Measurements from ENCODE around the gene KLF15. TPM values are rescaled to one million over a fixed set of nuclear protein-coding genes. Genes with fewer than 3 reads are reported as not detected.
A peak's percentile ranks its signal among the peaks of the same experiment; 100 is the strongest.

The KLF15 gene
- total RNA-seq, 4 donors from 2014 or later = 9.6 to 31.3 (median 19.2) TPM

DNA sequence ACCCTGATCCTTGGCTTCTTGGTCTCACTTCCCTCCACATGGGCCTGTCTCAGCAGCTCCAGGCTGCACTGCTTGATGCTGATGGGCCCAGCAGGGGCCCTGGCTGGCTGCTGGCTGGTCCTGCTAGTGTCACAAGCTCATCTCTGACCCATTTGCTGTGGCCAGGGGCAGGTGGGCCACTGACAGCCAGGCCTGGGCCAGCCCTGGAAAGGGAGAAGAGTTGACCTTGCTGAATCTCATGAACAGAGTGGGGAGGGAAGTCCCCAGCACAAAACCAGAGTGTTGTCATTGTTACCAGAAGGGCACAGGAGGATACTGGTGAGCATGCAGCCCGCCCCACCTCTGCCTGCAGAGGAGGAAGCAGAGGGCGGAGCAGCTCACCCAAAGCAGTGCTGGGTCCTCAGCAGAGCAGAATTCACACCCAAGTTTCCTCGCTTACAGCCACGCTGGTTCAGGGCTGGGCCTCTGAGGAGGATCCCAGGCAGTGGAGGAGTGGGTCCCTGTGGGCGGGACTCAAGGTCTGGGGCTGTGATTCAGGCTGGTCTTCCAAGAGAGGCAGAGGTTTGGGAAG lies 7.6 kb upstream of the KLF15 start:
- DNase-seq (ENCODE audit: low spot score in 2 of 2) = peak in 1 of 2 donors; percentile 67
- WGBS, 2 donors = 87 to 94% methylated on average over 5 of the region's 5 CpGs
- intact Hi-C loops (cut with DNase I; ENCODE audit: low total_unique reads) = no loop called here
- H3K4me3 ChIP-seq (ENCODE audit: low read depth, poor library complexity, severe bottlenecking) = no peak overlapping the region
- TF ChIP-seq, protein P1, sequence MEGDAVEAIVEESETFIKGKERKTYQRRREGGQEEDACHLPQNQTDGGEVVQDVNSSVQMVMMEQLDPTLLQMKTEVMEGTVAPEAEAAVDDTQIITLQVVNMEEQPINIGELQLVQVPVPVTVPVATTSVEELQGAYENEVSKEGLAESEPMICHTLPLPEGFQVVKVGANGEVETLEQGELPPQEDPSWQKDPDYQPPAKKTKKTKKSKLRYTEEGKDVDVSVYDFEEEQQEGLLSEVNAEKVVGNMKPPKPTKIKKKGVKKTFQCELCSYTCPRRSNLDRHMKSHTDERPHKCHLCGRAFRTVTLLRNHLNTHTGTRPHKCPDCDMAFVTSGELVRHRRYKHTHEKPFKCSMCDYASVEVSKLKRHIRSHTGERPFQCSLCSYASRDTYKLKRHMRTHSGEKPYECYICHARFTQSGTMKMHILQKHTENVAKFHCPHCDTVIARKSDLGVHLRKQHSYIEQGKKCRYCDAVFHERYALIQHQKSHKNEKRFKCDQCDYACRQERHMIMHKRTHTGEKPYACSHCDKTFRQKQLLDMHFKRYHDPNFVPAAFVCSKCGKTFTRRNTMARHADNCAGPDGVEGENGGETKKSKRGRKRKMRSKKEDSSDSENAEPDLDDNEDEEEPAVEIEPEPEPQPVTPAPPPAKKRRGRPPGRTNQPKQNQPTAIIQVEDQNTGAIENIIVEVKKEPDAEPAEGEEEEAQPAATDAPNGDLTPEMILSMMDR (IDR thresholded peaks at IDR 0.05) = no peak
- TF ChIP-seq POLR2A (IDR thresholded peaks at IDR 0.05) = no peak

DNA sequence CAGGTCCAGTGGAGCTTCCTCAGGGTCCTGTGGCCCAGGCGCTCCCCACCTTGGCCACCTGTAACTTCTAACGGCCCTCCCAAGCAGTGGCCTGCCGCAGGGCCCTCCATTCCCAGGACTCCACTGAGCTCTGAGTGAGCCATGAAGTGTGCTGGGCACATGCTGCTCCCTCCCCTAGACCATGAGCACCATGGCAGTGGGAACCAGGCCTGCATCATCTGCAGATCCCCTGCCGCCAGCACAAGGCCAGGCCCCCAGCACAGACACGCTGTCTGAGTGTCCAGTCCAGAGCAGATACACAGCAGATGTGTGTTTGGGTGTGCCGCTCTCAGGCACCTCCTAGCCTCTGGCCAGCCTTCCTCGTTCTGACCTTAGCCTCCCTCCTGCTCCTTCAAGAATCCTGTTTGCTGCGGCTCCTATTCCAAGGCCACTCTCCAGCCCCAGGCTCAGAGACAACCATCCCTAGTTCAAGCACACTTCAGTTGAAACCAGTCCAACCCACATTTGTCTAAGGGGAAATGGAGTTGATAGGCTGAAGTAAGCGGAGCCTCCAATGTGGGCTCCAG lies 7.0 kb upstream of the KLF15 start:
- DNase-seq (ENCODE audit: low spot score in 2 of 2) = peak in 1 of 2 donors; percentile 73
- WGBS, 2 donors = 96 to 97% methylated on average over 8 to 9 of the region's 9 CpGs
- TF ChIP-seq, protein P1 (IDR thresholded peaks at IDR 0.05) = no peak
- TF ChIP-seq POLR2A (IDR thresholded peaks at IDR 0.05) = no peak
- H3K4me3 ChIP-seq (ENCODE audit: low read depth, poor library complexity, severe bottlenecking) = no peak overlapping the region
- intact Hi-C loops (cut with DNase I; ENCODE audit: low total_unique reads) = no loop called here

DNA sequence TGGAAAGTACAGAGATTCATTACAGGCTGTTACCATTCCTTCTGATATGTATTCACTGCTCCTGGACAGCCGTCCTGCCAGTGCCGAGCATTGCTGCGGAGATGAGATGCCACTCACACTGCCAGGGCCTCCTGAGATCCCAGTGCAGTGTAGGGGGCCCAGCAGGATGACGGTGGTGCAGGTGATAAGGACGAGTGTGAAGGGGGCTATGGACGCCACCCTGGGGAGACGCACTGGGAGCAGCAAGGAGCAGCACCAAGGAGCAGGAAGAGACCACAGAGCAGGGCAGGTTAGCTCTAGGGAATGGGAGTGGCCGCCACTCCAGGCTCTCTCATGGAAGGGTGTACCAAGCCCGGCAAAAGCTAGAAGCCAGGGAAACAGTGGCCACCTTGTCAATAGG lies 4.0 kb upstream of the KLF15 start:
- no peak for TF ChIP-seq POLR2A (IDR thresholded peaks at IDR 0.05)
- intact Hi-C loops (cut with DNase I; ENCODE audit: low total_unique reads) = no loop called here
- no peak overlapping the region for H3K4me3 ChIP-seq (ENCODE audit: low read depth, poor library complexity, severe bottlenecking)
- 84 to 88% methylated on average over 9 of the region's 9 CpGs for WGBS, 2 donors
- DNase-seq (ENCODE audit: low spot score in 2 of 2) = peak in 1 of 2 donors; percentile 71

DNA sequence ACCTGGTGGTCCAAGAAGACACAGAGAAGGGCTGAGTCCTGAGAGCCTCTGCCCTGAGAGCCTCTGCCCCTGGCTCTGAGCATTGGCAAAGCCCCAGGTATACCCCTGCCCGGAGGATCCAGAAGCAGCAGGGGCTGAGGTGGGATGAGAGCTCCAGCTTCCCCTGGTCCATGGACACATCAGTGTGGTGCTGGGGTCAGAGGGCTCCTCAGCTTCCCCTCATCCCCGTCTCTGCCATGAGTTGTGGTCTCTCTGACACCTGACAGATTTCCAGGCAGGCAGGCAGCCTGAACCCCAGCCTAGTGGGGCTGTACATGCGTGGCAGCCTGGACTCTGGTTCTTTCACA lies 3.5 kb upstream of the KLF15 start:
- intact Hi-C loops (cut with DNase I; ENCODE audit: low total_unique reads) = no loop called here
- WGBS, 2 donors = 79 to 91% methylated on average over 2 to 3 of the region's 3 CpGs
- no peak overlapping the region for H3K4me3 ChIP-seq (ENCODE audit: low read depth, poor library complexity, severe bottlenecking)
- TF ChIP-seq POLR2A (IDR thresholded peaks at IDR 0.05) = no peak
- TF ChIP-seq, protein P1 (IDR thresholded peaks at IDR 0.05) = no peak
- peak in 1 of 2 donors; percentile 82 for DNase-seq (ENCODE audit: low spot score in 2 of 2)

DNA sequence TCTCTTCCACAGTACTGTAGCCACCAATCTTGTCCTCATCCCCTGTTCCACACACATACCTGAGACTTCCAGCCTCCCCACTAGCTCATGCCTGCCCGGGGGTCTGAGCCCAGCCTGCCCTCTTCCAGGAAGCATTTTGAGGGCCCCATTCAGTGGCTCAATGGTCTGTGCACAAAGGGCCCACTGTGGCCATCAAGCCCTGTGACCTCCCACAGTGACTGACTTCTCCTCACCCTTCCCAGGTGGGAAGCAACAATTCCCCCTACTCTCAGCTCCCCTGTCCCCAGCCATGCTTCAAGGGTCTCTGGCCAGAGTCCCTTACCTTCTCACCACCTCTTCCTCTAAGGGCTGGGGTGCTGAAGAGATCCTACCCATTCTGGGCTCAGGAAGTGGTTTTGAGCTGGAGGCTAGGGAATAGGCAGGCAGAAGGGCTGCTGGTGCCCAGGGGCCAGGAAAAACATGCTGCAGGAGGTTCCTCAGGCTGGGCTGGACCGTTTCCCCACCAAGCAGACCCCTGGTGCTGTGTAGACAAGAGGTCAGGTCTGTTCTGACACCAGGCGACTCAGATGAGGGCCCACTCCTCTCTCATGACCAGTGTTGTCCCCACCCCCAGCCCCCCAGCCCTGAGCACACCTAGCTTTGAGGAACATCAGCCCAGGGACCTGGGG lies 3.0 kb upstream of the KLF15 start:
- DNase-seq (ENCODE audit: low spot score in 2 of 2) = peak in 1 of 2 donors; percentile 68
- intact Hi-C loops (cut with DNase I; ENCODE audit: low total_unique reads) = no loop called here
- H3K4me3 ChIP-seq (ENCODE audit: low read depth, poor library complexity, severe bottlenecking) = no peak overlapping the region
- WGBS, 2 donors = 69 to 76% methylated on average over 1 to 3 of the region's 3 CpGs
- TF ChIP-seq, protein P1 (IDR thresholded peaks at IDR 0.05) = no peak
- no peak for TF ChIP-seq POLR2A (IDR thresholded peaks at IDR 0.05)

DNA sequence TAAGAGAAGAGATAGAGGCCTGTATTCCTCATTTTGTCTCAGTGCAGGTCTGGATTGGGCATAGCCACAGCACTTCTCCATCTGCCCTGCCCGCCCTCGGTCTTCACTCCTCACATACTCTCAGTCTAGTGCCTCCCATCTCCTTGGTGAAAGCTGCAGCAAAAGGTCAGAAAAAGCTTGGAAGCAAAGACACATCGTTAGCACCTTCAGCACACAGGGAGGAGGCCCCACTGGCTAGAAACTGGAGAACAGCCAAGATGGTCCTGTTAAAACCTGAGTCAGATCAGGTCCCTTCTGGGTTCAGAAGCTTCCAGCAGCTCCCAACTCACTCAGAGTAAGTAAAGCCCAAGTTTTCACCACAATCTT lies 1.6 kb upstream of the KLF15 start:
- H3K4me3 ChIP-seq (ENCODE audit: low read depth, poor library complexity, severe bottlenecking) = no peak overlapping the region
- intact Hi-C loops (cut with DNase I; ENCODE audit: low total_unique reads) = no loop called here
- peak in 1 of 2 donors; percentile 77 for DNase-seq (ENCODE audit: low spot score in 2 of 2)

More for the DNA sequence above, 1.6 kb upstream of the KLF15 start:
- WGBS, 2 donors = 84 to 88% methylated on average over 3 of the region's 3 CpGs
- TF ChIP-seq POLR2A (IDR thresholded peaks at IDR 0.05) = no peak
- TF ChIP-seq, protein P1 (IDR thresholded peaks at IDR 0.05) = no peak

Measured in lower leg skin (tissue), 4 donors.